ENCODE results near the gene KDM4B. TPM values are rescaled to one million over a fixed set of nuclear protein-coding genes. Genes with fewer than 3 reads are reported as not detected.

KDM4B gene
- total and polyA plus RNA-seq, 2 donors (not counting 1 experiment from before 2014, with no cell fraction given) = 75.5 to 205 TPM

DNA sequence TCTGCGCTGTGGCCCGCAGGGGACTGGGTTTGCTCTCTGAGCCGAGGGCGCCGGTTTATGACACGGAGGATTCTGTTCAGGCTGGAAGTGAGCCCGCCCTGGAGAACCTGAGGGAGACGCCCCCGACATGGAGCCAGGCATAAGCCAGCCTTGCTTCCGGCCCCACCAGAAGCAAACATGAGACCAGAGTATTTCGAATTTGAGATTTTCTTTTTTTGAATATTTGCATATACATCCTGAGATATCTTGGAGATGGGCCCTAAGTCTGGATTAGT, 72.9 kb downstream of the KDM4B start:
- no peaks in the 10 kb centered on the region for H3K27me3 ChIP-seq (replicated peaks in 1 of 4; ENCODE audit: control extremely low read depth in 1 of 4, control insufficient read depth in 3 of 4, insufficient read depth in 4 of 4, low read length in 3 of 4)
- H3K4me3 Mint-ChIP-seq = no peak overlapping the region
- WGBS (ENCODE audit: insufficient coverage) = 94% methylated on average over 9 of the region's 11 CpGs
- POLR2A ChIA-PET = no interaction called here
- CTCF ChIA-PET = no interaction called here
- H3K4me1 Mint-ChIP-seq = peaks cover 2% of the 10 kb centered on the region
- no peak for TF ChIP-seq EZH2 (IDR thresholded peaks at IDR 0.05; ENCODE audit: borderline replicate concordance, insufficient read depth, low read depth, low read length, poor library complexity, severe bottlenecking)
- TF ChIP-seq, protein P1, sequence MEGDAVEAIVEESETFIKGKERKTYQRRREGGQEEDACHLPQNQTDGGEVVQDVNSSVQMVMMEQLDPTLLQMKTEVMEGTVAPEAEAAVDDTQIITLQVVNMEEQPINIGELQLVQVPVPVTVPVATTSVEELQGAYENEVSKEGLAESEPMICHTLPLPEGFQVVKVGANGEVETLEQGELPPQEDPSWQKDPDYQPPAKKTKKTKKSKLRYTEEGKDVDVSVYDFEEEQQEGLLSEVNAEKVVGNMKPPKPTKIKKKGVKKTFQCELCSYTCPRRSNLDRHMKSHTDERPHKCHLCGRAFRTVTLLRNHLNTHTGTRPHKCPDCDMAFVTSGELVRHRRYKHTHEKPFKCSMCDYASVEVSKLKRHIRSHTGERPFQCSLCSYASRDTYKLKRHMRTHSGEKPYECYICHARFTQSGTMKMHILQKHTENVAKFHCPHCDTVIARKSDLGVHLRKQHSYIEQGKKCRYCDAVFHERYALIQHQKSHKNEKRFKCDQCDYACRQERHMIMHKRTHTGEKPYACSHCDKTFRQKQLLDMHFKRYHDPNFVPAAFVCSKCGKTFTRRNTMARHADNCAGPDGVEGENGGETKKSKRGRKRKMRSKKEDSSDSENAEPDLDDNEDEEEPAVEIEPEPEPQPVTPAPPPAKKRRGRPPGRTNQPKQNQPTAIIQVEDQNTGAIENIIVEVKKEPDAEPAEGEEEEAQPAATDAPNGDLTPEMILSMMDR (IDR thresholded peaks at IDR 0.05) = no peak
- H3K27ac ChIP-seq (ENCODE audit: low read length in 2 of 2) = no peak overlapping the region
- ATAC-seq (ENCODE audit: low read depth) (no peak), DNase-seq (no peak)
- no peak overlapping the region for H3K9ac ChIP-seq (ENCODE audit: low read length)
- intact Hi-C loops (cut with micrococcal nuclease) = loop anchor here (10.0 kb wide), 1 partner anchor 313 kb away; no protein-coding TSS in a partner anchor
- no peaks in the 10 kb centered on the region for H3K4me1 ChIP-seq (ENCODE audit: control insufficient read depth in 2 of 2, insufficient read depth in 2 of 2, low read length in 2 of 2)
- H2AFZ ChIP-seq (ENCODE audit: insufficient read depth, low read depth, low read length, poor library complexity, severe bottlenecking) = no peak overlapping the region
- peaks cover 0 to 21% of the 10 kb centered on the region in 2 experiments for H3K36me3 ChIP-seq (replicated peaks in 1 of 2; ENCODE audit: control extremely low read depth in 1 of 2, control insufficient read depth in 1 of 2, extremely low read depth in 1 of 2, insufficient read depth in 2 of 2, low read length in 1 of 2)
- H3K27ac Mint-ChIP-seq = no peak overlapping the region
- no peaks in the 10 kb centered on the region for H3K27me3 Mint-ChIP-seq
- H4K20me1 ChIP-seq (ENCODE audit: control insufficient read depth, insufficient read depth, low read length, poor library complexity, severe bottlenecking) = peaks cover 41% of the 10 kb centered on the region
- no peaks in the 10 kb centered on the region for H3K9me3 Mint-ChIP-seq (ENCODE audit: insufficient read depth)
- H3K9me3 ChIP-seq (ENCODE audit: control extremely low read depth in 1 of 3, control insufficient read depth in 2 of 3, insufficient read depth in 1 of 3, low read length in 2 of 3) = no peaks in the 10 kb centered on the region
- peaks cover 23% of the 10 kb centered on the region for H3K79me2 ChIP-seq (ENCODE audit: control insufficient read depth, insufficient read depth, low read length)
- no peak overlapping the region for H3K4me3 ChIP-seq (ENCODE audit: control extremely low read depth in 1 of 5, extremely low read depth in 1 of 5, insufficient read depth in 1 of 5, low read depth in 2 of 5, low read length in 4 of 5)
- H3K4me2 ChIP-seq (replicated peaks; ENCODE audit: low read depth, low read length, poor library complexity, severe bottlenecking) = no peak overlapping the region

DNA sequence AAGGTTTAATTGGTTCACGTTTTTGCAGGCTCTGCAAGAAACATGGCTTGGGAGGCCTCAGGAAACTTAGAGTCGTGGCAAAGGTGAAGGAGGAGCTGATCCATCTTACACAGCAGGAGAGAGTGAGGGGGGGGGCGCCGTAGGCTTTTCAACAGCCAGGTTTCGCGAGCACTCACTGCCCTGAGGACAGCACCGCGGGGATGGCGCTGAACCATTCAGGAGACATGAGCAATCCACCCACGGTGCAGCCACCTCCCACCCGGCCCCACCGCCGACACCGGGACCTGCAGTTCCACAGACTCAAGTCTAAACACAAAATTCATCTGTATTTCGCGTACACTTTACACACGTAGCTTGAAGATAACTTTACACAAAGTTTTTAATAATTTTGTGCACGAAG, 73.6 kb downstream of the KDM4B start:
- intact Hi-C loops (cut with micrococcal nuclease) = loop anchor here (10.0 kb wide), 1 partner anchor 312 kb away; no protein-coding TSS in a partner anchor

More for the DNA sequence above, 73.6 kb downstream of the KDM4B start:
- H3K27me3 Mint-ChIP-seq = no peaks in the 10 kb centered on the region
- Histone ChIP-seq H3K9ac (ENCODE audit: low read length) (no peak overlapping the region), H2AFZ (ENCODE audit: insufficient read depth, low read depth, low read length, poor library complexity, severe bottlenecking) (no peak overlapping the region), H3K27me3 (replicated peaks in 1 of 4; ENCODE audit: control extremely low read depth in 1 of 4, control insufficient read depth in 3 of 4, insufficient read depth in 4 of 4, low read length in 3 of 4) (no peaks in the 10 kb centered on the region), H3K4me1 (ENCODE audit: control insufficient read depth in 2 of 2, insufficient read depth in 2 of 2, low read length in 2 of 2) (no peaks in the 10 kb centered on the region), H3K27ac (ENCODE audit: low read length in 2 of 2) (no peak overlapping the region), H3K4me3 (ENCODE audit: control extremely low read depth in 1 of 5, extremely low read depth in 1 of 5, insufficient read depth in 1 of 5, low read depth in 2 of 5, low read length in 4 of 5) (no peak overlapping the region), H3K9me3 (ENCODE audit: control extremely low read depth in 1 of 3, control insufficient read depth in 2 of 3, insufficient read depth in 1 of 3, low read length in 2 of 3) (no peaks in the 10 kb centered on the region), H4K20me1 (ENCODE audit: control insufficient read depth, insufficient read depth, low read length, poor library complexity, severe bottlenecking) (peaks cover 41% of the 10 kb centered on the region), H3K36me3 (replicated peaks in 1 of 2; ENCODE audit: control extremely low read depth in 1 of 2, control insufficient read depth in 1 of 2, extremely low read depth in 1 of 2, insufficient read depth in 2 of 2, low read length in 1 of 2) (peaks cover 0 to 28% of the 10 kb centered on the region in 2 experiments), H3K79me2 (ENCODE audit: control insufficient read depth, insufficient read depth, low read length) (peaks cover 30% of the 10 kb centered on the region), H3K4me2 (replicated peaks; ENCODE audit: low read depth, low read length, poor library complexity, severe bottlenecking) (no peak overlapping the region)
- 91% methylated on average over 9 of the region's 18 CpGs for WGBS (ENCODE audit: insufficient coverage)
- DNase-seq (no peak), ATAC-seq (ENCODE audit: low read depth) (no peak)
- no peaks in the 10 kb centered on the region for H3K9me3 Mint-ChIP-seq (ENCODE audit: insufficient read depth)
- H3K27ac Mint-ChIP-seq = no peak overlapping the region
- TF ChIP-seq, protein P1 (IDR thresholded peaks at IDR 0.05) = no peak
- no peak for TF ChIP-seq EZH2 (IDR thresholded peaks at IDR 0.05; ENCODE audit: borderline replicate concordance, insufficient read depth, low read depth, low read length, poor library complexity, severe bottlenecking)
- CTCF ChIA-PET = interaction anchor here (0.6 to 0.9 kb wide), 3 partner anchors 9 to 169 kb away, joined by 3 read pairs; no protein-coding TSS in a partner anchor
- POLR2A ChIA-PET = no interaction called here
- H3K4me1 Mint-ChIP-seq = peaks cover 2% of the 10 kb centered on the region
- H3K4me3 Mint-ChIP-seq = no peak overlapping the region

Measured in B cell (primary cell).